Omental fat pad (tissue), 4 donors: ENCODE measurements around the gene FBXW7. TPM values are rescaled to one million over a fixed set of nuclear protein-coding genes. Genes with fewer than 3 reads are reported as not detected.
"Not testable (repeated sequence)": the region's sequence is repeated elsewhere in the genome, so short reads cannot be mapped to it uniquely, and the experiment has no call there.

Source experiments
- ATAC-seq: fragments of 150-250 bp; one replicate; pipeline ENCODE4 v1.9.1; 2016; ENCODE audit warnings: mild to moderate bottlenecking, moderate library complexity; ENCODE audit not compliant: low FRiP score
- DNase-seq: peaks from one replicate; pipeline ENCODE4 v3.0.0-alpha.2; 2019; ENCODE audit warnings: low spot score
- total RNA-seq, 4 donors: library from RNA; depleted of rRNA; stranded (reverse); fragments of >200 nt; gene quantifications; one replicate each; pipeline ENCODE4 v1.1.0, GENCODE V29; 2016
- TF ChIP-seq, protein P1 (sequence below), 3 donors: fragments of 450-650 bp; IDR thresholded peaks; one replicate each; pipeline ENCODE4 v1.5.1; 2016 to 2017; ENCODE audit warnings: antibody characterized with exemption in 3 of 3, mild to moderate bottlenecking in 3 of 3, moderate library complexity in 2 of 3

The FBXW7 gene
- total RNA-seq, 4 donors from 2014 or later, result 44.3 to 62.0 (median 49.9) TPM

- ATAC-seq, result no peak
- DNase-seq, result no peak
- TF ChIP-seq, protein P1, sequence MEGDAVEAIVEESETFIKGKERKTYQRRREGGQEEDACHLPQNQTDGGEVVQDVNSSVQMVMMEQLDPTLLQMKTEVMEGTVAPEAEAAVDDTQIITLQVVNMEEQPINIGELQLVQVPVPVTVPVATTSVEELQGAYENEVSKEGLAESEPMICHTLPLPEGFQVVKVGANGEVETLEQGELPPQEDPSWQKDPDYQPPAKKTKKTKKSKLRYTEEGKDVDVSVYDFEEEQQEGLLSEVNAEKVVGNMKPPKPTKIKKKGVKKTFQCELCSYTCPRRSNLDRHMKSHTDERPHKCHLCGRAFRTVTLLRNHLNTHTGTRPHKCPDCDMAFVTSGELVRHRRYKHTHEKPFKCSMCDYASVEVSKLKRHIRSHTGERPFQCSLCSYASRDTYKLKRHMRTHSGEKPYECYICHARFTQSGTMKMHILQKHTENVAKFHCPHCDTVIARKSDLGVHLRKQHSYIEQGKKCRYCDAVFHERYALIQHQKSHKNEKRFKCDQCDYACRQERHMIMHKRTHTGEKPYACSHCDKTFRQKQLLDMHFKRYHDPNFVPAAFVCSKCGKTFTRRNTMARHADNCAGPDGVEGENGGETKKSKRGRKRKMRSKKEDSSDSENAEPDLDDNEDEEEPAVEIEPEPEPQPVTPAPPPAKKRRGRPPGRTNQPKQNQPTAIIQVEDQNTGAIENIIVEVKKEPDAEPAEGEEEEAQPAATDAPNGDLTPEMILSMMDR (IDR thresholded peaks at IDR 0.05), result no peak
Observed at GRCh38 chr4:152564336-152564735, 28.4 kb upstream of the FBXW7 start.

GRCh38 chr4:152563209-152563608 lies 27.3 kb upstream of the FBXW7 start:
- DNase-seq (no peak), ATAC-seq (no peak)
- TF ChIP-seq, protein P1 (IDR thresholded peaks at IDR 0.05), result no peak

GRCh38 chr4:152559641-152560040 lies 23.7 kb upstream of the FBXW7 start:
- DNase-seq (no peak), ATAC-seq (no peak)
- TF ChIP-seq, protein P1 (IDR thresholded peaks at IDR 0.05), result no peak

- ATAC-seq (no peak), DNase-seq (no peak)
- TF ChIP-seq, protein P1 (IDR thresholded peaks at IDR 0.05), result no peak
Observed at GRCh38 chr4:152558396-152558795, 22.5 kb upstream of the FBXW7 start.

DNA sequence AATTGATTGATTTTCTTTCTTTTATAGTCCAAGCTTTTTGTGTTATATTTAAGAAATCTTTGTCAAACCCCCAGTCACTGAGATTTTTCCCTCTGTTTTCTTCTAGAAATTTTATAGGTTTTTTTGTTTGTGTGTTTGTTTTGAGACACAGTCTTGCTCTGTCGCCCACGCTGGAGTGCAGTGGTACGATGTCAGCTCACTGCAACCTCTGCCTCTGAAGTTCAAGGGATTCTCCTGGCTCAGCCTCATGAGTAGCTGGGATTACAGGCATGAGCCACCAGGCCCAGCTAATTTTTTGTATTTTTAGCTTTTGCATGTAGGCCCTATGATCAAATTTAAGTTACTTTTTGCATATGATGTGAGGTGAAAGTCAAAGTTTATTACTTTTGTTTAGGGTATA lies 20.9 kb upstream of the FBXW7 start:
- ATAC-seq (no peak), DNase-seq (no peak)
- TF ChIP-seq, protein P1 (IDR thresholded peaks at IDR 0.05), result no peak

GRCh38 chr4:152556283-152556682 lies 20.4 kb upstream of the FBXW7 start:
- no peak for ATAC-seq
- no peak for DNase-seq
- TF ChIP-seq, protein P1 (IDR thresholded peaks at IDR 0.05), result no peak

GRCh38 chr4:152554742-152555141 lies 18.9 kb upstream of the FBXW7 start:
- no peak for DNase-seq
- TF ChIP-seq, protein P1 (IDR thresholded peaks at IDR 0.05), result no peak
- ATAC-seq, result no peak

GRCh38 chr4:152550687-152551086 lies 14.8 kb upstream of the FBXW7 start:
- not testable (repeated sequence) for ATAC-seq

More at GRCh38 chr4:152550687-152551086, 14.8 kb upstream of the FBXW7 start:
- DNase-seq, result not testable (repeated sequence)
